Fibroblast of skin of scalp (primary cell): ENCODE data around the gene CRYGN. TPM values are rescaled to one million over a fixed set of nuclear protein-coding genes. Genes with fewer than 3 reads are reported as not detected.

Source experiments
- DNase-seq: peaks from one replicate; pipeline ENCODE4 v3.0.0-alpha.2; 2013
- polyA plus RNA-seq, 2 experiments: library from polyadenylated mRNA; unstranded; fragments of 120-200 nt; gene quantifications; one replicate each; pipeline ENCODE4 v1.2.1, GENCODE V29; 2013; ENCODE audit not compliant: insufficient read length in 2 of 2

CRYGN gene, protein sequence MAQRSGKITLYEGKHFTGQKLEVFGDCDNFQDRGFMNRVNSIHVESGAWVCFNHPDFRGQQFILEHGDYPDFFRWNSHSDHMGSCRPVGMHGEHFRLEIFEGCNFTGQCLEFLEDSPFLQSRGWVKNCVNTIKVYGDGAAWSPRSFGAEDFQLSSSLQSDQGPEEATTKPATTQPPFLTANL
- not detected for polyA plus RNA-seq (2013, experiment 1 of 2; ENCODE audit: insufficient read length)
- polyA plus RNA-seq (2013, experiment 2 of 2; ENCODE audit: insufficient read length) = not detected

DNA sequence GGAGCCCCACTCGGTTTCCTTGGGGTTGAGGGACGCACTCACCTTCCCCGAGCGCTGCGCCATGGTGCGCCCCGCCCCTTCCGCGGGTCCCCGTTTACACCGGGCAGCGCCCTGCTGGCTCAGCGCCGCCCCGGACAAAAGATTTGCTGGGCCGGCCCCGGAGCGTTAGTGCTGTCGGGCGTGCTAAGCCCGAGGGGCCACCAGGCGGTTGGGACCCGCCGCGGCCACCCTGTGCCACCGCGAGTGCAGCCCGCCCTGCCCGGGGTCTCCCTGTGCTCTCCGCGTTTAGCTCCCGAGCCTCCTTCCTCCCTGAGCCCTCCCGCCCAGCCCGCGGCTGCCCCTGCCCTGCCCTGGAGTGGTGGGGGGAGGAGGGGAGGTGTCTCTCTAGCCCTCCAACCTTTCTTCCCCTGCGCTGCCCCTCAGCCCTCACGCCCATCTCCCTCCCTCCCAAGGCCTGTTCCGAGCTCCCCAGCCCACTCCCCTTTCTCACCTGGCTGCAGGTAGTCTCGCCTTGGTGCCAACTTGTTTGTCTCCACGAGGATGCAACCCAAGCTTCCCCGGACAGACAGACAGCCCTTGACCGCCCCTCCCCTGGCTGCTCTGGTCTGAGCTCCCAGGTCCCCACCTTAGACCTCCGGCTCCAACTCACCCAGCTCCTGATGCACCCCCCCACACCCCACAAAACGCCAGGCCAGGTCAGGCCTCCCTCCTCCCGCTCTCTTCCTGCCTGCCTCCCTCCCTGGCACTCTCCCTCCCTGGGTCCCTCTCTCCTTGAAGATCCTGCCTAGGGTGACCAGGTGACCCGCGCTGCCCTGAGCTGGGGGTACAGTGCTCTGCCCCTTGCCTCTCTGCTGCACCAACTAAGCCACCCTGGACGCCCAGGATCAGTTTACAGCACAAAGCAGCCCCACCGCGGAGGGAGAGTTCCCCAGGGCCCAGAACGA lies at the start of gene CRYGN:
TSS of gene CRYGN (minus strand) at position 287 of the 944 bp plus-strand sequence. CDS start at position 63, 224 bp downstream.
- no peak for DNase-seq

DNA sequence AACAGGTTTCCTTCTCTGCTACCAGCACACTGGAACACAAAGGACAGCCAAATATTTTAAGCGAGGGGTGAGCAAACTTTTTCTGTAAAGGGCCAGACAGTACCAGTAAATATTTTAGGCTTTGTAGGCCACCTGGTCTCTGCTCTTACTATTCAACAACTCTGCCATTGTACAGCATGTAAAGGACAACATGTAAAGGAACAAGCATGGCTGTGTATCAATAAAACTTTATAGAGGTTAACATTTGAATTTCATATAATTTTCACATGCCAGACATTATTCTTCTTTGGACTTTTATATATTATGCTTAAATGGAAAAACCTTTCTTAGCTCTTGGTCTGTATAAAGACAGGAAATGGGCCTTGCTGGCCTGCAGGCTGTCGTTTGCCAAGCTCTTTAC lies 49.6 kb upstream of the CRYGN start:
- no peak for DNase-seq

DNA sequence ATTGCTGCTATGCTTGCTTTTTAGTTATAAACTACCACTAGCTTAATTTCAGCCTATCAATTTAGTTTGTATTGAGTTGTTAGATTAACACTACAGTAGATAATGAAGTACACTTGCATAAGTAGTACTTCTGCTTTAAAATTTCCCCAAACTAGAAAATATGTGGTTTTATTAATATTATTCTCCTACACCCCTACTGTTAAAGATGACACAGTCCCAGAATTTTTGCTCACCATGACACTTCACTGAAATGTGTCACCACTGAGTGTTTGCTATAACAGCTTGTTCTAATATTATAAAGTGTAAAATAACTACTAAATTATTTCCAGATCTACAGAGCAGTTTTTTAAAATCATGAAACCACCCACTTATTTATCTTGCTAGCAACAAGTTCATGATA lies 48.2 kb upstream of the CRYGN start:
- DNase-seq = peak; percentile 59

DNA sequence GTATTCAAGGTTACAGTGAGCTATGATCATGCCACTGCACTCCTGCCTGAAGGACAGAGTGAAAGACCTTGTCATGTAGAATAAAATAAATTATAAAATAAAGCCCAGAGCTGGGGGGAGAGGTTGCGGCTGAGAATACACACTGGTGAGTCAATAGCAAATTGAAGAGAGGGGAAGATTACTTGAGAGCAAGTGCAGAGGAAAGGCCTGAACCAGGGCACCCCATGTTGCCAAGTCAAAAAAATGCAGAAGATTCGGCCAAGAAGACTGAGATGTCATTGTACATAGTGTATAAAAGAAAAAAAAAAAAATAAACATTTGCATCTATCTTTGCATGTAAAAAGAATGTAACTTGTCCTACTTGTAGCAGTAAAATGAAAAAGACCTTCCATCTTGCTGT lies 47.3 kb upstream of the CRYGN start:
- peak; percentile 16 for DNase-seq

DNA sequence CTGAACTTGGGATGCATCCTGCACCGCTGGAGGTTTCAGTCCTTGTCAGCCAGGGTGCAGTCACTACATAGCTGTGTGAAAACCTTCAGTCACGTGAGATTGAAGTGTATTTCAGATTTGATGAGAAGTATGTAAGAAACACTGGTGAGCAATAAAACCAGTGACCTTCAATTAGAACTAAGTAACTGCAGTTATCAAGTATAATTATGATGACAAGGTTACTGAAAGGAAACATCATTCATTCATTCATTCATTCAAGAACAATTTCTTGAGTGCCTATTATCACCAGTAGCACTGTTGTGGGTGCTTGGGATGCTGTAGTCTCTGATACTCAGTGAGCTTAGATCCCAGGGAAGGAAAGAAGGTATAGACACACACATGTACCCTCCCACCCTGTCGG lies 46.1 kb upstream of the CRYGN start:
- no peak for DNase-seq

DNA sequence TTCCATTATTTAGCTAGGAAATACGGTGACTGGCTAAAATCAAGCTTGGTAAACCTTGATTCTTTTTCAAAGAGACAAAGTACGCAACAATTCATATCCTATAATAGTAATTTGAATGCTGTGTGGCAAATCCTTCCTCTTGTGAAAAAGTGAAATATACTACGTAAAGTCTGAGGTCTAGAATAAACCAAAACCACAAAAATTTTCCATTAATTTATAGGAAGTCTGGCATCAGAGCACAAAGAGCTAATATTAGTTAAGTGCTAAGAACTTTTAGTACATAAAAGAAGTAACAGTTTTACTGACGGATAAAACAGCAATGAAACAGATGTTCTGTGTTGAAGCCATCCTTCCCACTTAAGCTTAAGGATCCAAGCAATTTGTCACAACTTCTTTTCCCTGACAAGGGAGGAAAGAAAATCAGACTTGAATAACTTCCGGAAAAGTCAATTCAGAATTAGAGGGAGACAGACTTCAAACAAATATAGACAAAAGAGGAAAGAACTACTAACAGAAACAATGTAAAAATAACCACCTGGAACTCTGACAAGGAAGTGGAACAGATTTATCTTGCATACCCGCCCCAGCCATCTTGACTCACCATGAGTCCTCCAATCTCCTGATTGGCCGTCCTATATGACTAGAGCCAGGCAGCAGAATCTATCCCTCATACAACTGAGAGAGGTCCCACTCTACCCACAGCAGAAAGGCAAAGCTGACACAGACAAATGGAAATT lies 45.2 kb upstream of the CRYGN start:
- DNase-seq = peak; percentile 59

DNA sequence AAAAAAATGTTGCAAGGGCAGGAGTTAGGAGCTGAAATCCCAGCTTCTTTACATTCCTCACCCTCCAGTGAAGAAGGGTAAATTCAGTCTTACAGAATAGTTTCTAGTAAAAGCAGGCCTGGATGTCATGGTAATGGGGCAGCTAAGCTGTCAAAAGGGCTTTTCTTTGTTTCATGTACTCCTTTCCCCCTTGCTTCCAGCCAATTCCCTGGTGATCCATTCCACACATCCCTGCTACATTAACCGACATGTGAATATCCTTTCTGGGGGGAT lies 43.7 kb upstream of the CRYGN start:
- DNase-seq = no peak

DNA sequence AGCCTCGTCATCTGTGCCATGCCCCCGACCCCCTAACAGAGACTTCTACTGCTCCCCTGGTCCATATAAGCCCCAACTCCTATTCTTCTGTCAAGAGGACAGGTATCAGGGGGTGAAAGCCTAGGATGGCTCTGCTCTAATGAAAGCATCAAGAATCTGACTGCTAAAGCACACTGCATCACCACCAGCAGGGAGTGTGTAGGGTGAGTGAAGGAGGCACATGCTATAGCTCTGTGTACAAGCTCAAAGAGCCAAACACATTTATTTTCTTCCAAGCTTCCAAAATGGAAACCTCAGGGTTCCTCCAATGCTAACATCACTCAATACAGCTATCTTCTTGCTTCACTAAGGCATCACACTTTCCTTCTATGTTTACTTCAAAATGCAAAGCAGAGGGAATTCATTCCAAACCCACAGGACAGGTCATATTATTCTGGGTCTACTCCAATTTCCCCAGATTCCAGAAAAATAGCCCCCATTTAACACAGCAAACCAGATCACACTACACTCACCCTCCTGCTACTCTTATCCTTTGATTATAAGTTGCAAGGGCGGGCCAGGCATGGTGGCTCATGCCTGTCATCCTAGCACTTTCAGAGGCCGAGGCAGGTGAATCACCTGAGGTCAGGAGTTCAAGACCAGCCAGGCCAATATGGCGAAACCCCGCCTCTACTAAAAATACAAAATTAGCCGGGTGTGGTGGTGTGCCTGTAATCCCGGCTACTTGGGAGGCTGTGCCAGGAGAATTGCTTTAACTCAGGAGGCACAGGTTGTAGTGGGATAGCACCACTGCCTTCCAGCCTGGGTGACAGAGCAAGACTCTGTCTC lies 43.2 kb upstream of the CRYGN start:
- no peak for DNase-seq

DNA sequence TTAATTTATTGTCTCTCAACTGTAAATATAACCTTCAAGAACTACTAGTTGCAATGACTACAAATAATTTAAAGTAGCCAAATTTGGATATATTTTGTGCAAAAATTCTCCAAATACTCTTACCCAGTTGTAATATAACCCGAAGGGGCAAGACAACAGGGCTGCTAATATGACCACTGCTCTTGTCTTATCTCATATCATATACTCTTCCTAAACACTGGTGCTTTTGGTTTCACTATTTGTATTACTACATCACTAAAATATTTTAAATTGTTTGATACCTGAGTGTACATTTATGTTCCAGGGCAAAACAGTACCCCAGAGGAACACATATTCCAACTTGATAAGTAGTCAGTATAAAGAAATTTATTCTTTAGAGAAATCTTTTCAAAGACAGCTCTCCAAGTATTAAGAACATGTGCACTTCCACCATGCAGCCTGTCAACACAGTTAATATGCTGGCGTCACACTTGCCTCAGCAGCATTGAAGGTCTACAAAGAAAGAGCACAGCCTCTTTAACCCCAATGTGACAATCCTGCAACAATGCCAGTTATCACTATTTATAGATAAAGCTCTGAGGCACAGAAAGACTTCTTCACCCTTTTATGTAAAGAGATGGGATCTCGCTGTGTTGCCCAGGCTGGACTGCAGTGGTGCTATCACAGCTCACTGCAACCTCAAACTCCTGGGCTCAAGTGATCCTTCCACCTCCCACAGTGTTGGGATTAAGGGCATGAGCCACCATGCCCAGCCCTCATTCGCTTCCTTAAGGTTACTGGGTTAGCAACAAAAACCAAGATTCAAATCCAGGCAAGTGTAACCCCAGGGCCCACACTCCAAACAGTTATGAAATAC lies 41.9 kb upstream of the CRYGN start:
- DNase-seq = no peak

DNA sequence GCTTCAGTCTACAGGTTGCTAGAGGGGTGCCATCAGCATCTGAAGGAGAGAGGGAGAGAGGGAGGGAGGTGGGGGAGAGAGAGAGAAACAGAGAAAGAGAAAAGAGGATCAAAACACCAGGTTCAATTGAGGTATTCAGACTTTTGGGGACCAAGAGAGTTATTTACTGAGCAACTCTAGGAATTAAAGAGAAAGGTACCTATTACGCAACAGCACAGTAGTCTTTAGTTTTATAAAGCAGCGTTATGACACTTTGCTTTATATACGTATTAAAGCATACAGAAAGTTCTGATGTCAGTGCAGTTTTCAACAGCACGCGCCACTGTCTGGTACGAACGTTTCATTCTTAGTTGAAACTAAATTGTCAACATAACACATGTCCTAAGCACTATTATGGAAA lies 37.9 kb upstream of the CRYGN start:
- DNase-seq = no peak

DNA sequence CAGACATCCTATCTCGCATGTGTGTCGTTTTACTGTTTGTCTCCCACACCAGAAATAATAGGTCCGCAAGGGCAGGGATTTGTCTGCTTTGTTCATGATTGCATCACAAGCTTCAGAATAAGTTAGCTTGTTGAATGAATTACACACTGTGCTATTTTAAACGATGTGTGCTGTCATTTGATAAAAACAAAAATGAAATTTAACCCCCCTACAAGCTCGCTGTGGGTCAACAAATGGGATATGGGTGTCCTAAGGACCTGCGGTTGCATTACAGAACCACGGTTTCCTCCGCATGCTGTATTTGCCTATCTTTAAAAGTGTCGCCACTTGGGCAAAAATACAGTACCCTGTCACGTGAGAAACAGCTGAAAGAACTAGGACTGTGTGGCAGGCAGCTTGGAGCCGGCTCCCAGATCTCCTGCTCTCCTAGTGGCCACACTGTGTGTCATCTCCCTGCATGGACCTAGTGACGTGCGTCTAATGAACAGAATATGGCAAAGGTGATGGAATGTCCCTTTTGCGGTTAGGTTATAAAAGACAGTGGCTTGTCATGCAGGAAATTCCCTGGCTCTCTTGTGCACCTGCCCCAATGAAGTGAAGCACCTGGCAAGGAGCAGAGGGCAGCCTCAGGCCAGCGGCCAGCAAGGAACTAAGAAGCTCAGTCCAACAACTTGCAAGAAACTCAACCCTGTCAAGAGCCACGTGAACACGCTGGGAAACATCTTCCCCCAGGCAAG lies 32.9 kb upstream of the CRYGN start:
- DNase-seq = no peak

DNA sequence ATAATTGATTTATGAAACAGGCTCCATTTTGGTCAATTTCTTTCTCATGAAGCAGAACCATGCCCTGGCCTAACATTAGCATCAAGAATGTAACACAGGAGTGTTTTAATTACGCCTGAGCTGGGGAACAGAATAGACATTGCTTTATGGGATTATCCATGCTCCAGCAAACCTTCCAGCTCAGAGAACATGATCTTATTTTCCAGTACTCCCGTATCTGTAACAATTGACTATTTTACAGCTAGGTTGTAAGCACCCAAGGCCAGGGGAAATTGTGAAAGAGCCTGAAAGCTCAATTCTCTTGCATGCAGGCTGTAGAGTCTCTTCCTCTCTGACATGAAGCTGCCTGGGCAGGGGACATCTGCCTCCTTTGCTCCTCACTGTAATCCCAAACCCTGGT lies 30.8 kb upstream of the CRYGN start:
- no peak for DNase-seq

DNA sequence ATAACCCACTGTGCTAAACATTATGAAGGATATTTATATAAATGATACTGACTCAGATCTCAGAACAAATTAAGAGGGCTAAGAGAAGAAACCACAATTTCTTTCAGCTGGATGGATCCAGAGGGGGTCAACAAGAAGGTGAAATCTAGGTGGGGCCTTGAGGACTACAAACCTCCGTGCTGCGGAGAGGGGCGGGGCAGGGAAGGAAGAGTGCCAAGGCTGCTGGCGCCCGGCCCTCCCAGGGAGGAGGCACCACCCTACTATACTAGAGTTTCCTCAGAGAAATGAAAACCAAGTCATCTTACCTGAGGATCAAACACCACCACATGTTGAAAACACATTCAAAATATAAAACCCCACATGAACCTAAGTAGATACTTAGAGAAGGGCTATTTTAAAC lies 29.3 kb upstream of the CRYGN start:
- DNase-seq = no peak

DNA sequence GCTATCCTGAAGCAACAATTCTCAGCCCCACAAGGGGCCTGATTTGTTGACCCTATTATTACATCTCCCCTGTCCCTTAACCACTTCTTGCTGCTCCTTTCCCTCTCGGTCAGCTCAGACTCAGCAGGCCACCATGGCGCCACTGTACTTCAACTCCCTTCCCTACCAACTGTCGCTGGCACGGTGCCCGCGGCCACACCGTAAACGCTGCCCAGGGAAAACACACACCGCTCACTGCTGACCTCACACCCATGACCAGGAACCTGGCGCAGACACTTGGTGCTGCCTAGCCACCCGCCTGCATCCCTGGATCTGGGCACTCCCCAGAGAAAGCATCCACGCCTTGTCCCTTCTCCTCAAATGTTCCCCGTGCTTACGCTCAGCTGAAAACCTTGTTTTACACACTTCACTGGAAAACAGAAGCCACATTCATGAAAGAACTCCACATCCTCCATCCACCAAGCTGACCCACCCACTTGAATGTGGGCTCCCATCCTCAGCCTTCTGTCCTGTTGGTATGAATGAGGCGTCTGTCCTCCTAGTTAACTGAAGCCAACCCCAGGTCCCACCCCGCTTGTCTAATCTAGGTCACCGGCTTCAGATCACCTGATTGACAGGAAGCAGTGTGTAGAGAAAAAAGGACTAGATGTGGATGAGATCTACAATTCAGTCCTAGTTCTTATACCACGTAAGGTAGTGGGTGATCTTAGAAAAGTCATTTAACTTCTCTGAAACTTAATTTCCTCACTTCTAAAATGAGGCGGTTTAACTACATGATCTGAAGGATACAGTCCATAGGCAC lies 28.5 kb upstream of the CRYGN start:
- no peak for DNase-seq

DNA sequence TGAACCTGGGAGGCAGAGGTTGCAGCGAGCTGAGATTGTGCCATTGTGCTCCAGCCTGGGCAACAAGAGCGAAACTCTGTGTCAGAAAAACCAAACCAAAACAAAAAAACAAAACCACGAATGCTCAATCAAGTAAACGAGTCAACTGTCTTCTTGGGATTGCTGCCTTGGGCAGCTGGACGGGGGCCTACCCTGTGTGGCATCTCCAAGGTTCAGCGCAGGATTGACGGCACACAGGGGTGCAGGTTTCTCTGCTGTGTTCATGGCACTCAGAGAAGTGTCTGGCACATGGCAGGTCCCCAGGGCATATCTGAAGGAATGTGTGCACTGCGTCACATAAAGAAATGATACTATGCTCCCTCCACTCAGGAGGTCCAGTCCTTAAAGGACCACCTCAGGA lies 25.2 kb upstream of the CRYGN start:
- DNase-seq = no peak

DNA sequence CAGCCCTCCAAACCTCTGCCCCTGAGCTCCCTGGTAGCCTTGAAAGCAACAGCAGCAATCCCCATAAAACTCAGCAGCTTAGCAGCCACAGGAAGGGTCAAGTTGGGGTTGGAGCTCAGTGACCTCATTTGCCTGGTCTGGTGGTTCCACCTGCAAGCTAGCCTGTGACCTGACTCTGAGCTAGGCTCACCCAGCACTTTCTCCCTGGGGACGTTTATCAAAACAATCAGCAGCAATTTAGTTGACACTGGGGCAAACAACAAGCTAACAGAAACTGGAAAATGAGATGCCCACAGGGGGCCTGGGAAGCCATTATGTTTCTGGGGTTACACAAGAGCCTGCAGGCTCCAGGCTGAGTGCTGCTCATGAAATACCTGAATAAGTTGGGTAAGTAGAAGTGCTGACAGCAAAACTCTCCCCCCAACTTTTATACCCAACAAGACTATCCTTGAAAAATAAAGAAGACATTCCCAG lies 22.4 kb upstream of the CRYGN start:
- DNase-seq = no peak

DNA sequence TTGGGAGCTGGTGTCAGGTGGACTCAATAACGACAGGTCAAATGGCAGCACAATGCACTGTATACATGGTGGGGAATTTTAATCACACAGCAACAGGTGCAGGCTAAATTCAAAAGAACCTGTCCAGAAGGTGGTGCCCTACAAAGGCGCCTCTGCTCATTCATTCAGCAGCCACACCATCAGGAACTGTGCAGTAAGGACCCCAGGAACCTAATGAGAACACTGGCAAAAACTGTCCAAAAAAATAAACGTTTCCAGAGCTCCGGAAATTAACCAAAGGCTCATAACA lies 21.9 kb upstream of the CRYGN start:
- no peak for DNase-seq

DNA sequence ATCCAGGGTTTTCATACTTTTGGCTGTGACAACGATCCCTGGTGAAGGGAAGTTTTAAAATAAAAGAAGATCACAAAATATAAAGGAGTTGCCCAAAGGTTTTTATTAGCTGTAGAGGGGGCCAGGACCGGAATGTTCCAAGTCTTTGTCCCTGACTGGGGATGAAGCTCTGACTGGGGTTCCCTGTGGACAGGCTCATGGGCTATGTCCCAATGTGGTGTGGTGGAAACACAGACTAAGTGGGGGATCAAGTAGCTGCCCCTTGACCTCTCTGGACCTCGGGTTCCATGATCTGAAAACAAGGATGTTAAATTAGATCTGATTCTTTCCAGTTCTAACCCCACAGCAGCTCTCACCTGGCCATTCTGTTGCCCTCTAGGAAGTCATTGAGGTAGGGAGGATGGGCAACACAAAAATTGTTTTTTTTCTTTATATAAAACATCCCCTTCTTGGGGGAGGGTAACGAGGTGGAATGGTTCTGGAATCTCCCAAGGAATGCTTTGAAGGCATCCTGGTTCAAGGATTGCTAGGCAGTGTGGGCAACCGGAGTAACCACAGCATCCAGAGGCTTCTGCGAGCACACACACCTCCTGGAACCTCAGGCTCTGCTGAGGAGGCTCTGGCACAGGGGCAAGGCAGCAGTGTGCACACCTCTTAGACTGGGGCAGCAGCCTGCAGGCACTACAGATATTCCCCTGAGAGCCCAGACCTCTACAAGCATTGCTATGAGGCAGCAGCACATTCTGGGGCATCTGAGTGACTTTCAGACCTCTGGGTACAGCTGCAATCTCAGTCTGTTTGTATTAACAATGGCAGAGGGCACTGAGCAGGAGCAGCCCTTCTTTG lies 21.4 kb upstream of the CRYGN start:
- DNase-seq = no peak

DNA sequence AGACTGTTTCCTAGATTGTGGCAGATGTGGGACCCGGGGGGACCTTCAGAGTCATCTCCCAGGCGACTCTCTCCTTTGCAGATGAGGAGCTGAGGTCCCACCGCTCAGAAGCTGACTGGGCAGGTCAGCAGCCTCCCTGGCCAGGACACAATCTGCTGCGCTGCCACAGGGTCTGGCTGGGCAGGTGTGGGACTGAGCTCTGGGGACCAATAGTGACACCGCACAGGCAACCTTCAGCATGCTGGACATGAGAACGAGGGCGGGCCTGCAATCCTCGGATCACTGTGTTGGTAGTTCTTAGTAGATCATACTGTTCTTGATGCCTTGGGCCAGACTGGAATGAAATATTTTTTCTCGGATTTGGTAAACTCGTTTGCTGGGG lies 20.5 kb upstream of the CRYGN start:
- DNase-seq = no peak
